Stromal cell of bone marrow (primary cell): ENCODE results near the gene RSPRY1.
"Not testable (repeated sequence)": the region's sequence is repeated elsewhere in the genome, so short reads cannot be mapped to it uniquely, and the experiment has no call there.

Experiments used
- DNase-seq: peaks from one replicate; pipeline ENCODE4 v3.0.0-alpha.2; 2012; ENCODE audit warnings: low read depth

RSPRY1 gene

DNA sequence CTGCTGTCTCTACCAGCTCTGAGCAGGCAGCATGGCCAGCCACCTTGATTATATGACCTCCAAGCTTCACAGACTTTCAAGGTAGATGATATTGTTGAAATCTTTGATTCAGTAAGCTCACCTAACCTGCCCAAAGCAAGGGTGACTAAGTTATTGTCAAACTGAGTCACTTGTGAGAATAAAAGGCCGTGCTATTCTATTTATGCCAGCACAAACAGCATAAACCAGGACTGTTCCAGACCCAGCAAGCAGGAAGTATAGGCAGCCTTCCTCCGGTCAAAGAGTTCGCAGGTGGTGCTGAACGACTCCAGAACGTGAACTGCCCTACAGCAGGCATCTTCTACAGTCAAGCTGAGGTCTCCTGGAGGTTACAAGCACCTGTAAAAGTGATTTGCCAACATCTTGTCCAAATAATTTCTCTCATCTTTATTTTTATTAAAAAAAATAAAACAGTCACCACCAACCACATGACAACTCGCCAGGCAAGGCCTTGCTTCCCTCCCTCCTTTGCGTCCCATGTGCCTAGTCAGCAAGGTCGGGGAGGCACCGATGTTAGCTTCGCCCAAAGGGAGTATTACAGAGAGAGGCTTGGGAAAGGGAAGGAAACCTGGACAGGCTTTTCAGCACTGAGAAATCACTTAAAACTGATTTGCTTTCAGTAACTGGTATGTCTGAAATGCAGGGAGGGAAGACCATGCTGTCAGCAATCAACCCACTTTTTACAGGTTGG, 69.7 kb downstream of the RSPRY1 start:
- no peak for DNase-seq

DNA sequence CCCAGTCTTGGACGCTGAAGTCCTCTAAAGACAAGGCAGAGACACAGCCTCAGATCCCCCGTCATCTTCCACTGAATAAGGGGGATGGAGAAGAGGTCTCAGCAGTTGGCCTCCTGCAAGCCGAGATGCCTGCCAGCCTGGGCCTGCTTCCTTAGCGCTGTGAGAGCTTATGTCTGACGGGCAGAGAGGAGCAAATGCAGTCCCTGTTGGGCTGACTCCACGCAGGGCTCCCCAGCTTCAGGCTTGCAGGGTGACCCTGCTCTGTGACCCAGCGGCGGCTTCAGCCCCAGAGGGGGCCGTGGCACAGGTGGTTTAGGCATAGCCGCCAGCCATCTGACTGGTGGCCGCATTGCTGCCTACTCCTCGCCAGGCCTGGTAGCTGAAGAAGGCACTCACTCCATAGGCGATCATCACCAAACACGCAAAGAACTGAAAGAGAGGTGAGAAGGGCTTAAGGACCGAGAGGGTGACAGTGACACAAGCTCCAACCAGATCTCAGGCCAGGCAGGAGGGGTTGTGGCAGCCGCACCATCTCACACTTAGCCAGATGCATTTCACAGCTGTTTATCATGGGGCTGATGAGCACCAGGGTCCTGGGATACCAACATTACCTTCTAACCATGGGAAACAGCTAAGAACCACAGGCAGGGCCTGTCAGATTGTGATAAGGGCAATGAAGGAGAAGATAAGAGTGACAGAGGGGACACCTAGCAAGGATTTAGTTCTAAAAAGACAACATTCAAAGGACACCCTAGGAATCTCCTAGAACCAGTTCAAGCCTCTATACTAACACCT, 70.7 kb downstream of the RSPRY1 start:
- DNase-seq, result no peak

DNA sequence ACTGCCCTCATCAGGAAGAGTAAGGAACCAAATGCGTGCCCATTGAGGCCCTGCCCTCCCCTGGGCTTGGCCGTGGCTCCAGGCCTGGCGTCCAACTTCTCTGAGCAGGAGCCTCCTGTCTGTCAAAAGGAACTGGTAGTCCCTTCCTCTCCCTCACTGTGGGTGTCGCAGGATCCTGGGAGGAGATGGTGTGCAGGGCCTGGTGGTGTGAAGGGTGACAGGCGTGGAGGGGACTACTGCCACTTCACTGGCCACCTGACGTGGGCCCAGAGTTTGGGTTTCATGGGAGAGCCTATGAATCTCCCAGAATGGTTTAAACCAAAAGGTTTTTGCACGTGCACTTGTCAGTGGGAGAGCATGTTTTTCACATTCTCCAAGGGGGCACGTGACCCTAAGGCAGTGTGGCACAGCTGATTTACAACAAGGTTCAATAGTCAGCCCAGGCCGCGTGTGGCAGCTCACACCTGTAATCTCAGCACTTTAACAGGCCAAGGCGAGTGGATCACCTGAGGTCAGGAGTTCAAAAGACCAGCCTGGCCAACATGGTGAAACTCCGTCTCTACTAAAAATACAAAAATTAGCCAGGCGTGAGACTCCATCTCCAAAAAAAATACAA, 71.4 kb downstream of the RSPRY1 start:
- DNase-seq, result no peak

DNA sequence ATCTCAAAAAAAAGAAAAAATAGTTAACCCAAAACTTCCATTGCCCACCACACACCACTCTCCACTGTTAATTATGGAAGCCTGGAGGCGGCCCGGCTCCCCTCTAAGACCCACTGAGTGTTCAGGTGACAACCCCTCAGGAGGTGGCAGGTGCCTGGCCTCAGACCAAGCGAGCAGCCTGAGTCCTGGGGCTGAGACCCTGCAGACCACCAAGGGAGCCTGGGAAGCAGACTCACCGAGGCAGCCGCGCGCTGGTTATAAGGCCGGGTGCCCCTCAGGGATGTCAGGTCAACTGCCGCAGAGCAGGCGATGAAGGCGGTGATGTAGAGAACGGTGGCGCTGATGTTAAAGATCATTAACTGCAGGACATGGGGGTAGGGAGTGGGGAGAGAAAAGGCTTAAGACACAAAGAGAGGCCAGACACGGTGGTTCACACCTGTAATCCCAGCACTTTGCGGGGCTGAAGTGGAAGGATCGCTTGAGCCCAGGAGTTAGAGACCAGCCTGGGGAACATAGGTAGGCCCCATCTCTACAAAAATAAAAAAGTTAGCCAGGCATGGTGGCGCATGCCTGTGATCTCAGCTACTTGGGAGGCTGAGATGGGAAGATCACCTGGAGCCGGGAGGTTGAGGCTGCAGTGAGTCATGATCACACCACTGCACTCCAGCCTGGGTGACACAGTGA, 72.2 kb downstream of the RSPRY1 start:
- no peak for DNase-seq

DNA sequence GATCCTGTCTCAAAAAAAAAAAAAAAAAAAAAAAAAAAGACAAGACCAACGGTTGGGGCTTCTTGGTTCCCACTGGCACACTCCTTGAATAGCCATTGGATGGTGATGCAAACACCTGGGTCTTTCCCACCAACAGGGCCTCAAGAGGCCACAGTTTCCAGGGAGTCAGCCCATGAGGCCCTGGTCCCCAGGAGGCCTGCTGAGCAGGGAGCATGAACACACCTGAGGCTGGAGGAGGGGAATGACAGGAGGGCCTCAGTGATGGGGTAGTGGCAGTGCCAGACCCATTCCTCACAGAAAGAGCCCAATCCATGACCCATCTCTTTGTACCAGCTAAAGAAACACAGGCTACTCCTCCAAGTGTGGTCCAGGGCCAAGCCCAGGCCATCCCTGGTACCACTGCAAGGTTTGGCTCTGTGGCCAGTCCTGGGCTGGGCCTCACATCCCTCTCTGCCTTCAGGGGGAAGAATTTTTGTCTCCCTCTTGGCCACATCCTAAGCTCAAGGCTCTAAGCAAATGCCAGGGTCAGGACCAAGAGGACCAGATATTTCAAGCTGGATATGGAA, 72.9 kb downstream of the RSPRY1 start:
- no peak for DNase-seq

DNA sequence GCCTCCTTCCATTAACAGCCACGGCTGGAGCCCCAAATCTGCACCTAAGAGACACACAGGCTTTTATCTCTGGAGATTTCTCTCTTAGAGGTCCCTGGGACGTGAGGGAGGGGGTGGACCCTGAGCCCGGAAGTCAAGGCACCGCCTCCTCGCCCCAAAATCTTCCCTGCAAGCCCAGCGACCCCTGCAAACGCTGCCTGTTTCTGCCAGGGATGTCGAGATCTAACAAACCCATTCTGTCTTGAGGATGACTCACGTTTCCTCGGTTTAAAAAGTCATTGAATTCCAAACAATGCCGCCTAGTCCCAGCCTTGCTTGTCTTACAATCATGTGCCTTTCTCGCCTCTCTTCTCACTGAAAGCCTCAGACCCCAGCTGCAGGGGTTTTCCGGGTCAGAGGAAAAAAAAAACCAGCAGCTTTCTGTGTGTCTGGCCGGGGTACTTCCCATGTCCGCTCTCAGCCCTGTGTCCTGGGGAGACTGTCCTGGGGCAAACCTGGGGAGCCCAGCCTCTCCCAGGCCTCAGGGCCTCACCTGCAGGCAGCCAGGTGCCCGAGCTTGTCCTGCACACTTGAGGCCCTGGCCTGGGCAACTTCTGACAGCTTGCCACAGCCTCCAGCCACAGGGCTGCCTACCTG, 74.3 kb downstream of the RSPRY1 start:
- DNase-seq, result peak; percentile 32

GRCh38 chr16:57261806-57262205, 75.7 kb downstream of the RSPRY1 start:
- no peak for DNase-seq

DNA sequence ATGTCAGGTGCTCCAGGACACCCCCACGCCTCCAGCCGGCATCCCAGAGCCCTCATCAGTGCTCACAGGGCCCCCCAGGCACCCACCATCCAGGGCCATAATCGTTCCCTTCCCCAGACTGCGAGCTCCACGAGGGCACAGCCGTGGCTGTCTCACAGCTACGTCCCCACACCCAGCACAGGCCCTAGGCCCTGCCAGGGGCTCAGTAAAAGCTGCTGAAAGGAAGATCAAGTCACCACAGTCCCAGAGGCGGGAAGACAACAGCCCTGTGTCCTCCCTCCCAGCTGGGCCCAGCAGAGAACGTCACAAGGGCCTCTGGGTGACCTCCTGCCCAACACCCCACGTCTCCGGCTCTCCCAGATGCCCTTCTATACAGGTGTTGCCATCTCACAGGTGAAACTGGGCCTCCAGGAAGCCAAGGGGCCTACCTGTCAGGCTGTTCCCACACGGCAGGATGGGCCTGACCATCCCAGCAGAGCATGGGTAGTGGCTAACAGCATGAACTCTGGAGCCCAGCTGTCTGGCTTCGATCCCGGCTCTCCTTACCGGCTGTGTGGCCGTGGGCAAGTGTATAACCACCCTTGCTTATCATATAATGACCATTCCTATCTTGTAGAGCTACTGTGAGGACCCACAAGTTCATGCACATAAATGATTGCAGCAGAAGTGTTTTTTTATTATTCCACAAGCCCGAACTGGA, 76.9 kb downstream of the RSPRY1 start:
- DNase-seq, result no peak

- DNase-seq, result no peak
Observed at GRCh38 chr16:57263541-57264351, 77.6 kb downstream of the RSPRY1 start.

- DNase-seq, result no peak
Observed at GRCh38 chr16:57264381-57264780, 78.3 kb downstream of the RSPRY1 start.

- no peak for DNase-seq
Observed at GRCh38 chr16:57264950-57265371, 78.8 kb downstream of the RSPRY1 start.

DNA sequence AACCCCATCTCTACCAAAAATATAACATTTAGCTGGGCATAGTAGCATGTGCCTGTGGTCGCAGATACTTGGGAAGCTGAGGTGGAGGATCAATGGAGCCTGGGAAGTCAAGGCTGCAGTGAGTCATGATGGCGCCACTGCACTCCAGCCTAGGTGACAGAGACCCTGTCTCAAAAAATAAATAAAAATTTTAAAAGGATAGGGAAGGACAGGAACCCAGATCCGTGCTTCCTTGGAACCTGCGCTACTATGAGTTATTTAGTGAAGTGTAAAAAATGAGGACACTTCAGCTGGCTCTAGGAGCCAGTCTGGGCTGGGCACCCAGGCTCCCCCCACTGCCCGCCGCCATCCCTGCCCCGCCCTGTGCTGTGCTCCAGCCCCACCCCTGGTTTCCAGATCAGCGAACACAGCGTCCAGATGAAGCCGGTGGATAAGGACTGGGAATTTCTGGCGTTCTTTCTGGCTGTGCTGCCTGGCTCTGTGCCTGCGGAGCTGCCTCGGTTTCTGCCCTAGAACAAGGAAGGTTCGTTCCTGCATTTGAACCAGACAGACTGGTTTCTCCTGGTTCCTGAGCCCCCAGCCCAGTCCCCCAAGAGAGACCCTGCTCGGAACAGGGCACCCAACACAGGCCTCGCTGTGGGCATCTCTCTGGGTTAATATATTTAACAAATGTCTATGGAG, 79.9 kb downstream of the RSPRY1 start:
- DNase-seq, result no peak

GRCh38 chr16:57266531-57267260, 80.6 kb downstream of the RSPRY1 start:
- DNase-seq, result no peak

DNA sequence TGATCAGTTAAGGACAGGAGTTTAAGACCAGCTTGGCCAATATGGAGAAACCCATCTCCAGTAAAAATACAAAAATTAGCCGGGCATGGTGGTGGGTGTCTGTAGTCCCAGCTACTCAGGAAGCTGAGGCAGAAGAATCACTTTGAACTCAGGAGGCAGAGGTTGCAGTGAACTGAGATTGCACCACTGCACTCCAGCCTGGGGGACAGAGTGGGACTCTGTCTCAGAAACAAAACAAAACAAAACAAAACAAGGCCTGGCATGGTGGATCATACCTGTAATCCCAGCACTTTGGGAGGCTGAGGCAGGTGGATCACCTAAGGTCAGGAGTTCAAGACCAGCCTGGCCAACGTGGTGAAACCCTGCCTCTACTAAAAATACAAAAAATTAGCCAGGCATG, 81.2 kb downstream of the RSPRY1 start:
- DNase-seq, result not testable (repeated sequence)

DNA sequence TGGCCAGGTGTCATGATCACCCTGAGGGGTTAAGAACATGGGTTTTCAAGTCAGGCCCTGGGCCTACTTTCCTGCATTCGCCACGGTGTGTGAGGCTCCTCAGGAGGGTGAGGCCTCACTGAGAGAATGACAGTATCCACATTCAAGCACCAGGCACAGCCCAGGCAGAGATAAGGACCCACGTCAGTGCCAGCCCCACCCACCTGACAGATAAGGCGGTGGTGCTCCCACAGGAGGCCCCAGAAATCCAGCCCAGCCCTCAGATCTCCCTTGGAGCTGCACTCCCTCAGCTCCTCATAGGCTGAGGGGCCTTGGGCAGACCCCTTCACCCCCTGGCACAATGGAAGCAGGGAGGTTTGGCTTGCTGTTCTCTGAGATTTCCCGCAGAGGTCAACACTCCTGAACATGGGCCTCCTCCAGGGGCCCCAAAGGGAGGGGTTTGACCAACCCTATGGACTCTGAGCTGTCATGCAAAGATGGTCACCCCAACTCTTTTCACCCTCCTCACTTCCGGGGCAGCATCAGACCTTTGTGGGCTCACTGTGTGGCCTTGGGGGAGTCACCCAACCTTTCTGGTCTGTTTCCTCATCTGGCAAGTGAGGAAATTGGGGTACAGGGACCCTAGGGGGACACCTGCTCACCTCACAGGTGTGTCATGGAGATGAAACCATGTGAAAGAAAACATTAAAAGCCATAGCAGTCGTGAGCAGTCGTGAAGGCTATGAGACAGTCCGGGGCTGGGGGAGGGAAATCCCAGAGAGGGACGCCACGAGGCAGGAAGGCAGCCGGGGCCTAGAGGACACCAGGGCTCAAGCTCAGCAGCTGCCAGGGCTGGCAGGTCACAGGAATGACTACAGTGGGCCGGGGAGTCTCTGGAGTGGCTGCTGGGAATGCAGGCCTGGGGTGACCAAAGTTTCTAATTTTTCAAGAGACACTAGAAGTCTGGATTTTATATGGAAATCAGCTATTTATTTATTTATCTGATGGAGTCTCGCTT, 83.0 kb downstream of the RSPRY1 start:
- no peak for DNase-seq

- no peak for DNase-seq
Observed at GRCh38 chr16:57270221-57271062, 84.3 kb downstream of the RSPRY1 start.

GRCh38 chr16:57271063-57271345, 84.9 kb downstream of the RSPRY1 start:
- no peak for DNase-seq
